Erythroblast (primary cell): ENCODE measurements around the gene MT1M.

ENCODE experiments used
- GATA1 ChIP-seq: IDR thresholded peaks from 2 replicates; pipeline ENCODE4 v1.6.1; 2011; ENCODE audit warnings: low read depth, mild to moderate bottlenecking, control low read depth, low read length, moderate library complexity
- POLR2A ChIP-seq: IDR thresholded peaks from 2 replicates; pipeline ENCODE4 v1.6.1; 2011; ENCODE audit warnings: mild to moderate bottlenecking, low read length

GRCh38 chr16:56611281-56611833 is 21.1 kb upstream of the MT1M start:
- TF ChIP-seq POLR2A (no peak), GATA1 (no peak)
